Omental fat pad (tissue), 4 donors: ENCODE data around the gene TSSC4. TPM values are rescaled to one million over a fixed set of nuclear protein-coding genes. Genes with fewer than 3 reads are reported as not detected.

Experiments
- ATAC-seq: fragments of 150-250 bp; one replicate; pipeline ENCODE4 v1.9.1; 2016; ENCODE audit warnings: mild to moderate bottlenecking, moderate library complexity; ENCODE audit not compliant: low FRiP score
- DNase-seq: peaks from one replicate; pipeline ENCODE4 v3.0.0-alpha.2; 2019; ENCODE audit warnings: low spot score
- total RNA-seq, 4 donors: library from RNA; depleted of rRNA; stranded (reverse); fragments of >200 nt; gene quantifications; one replicate each; pipeline ENCODE4 v1.1.0, GENCODE V29; 2016
- TF ChIP-seq, protein P1 (sequence below), 3 donors: fragments of 450-650 bp; IDR thresholded peaks; one replicate each; pipeline ENCODE4 v1.5.1; 2016 to 2017; ENCODE audit warnings: antibody characterized with exemption in 3 of 3, mild to moderate bottlenecking in 3 of 3, moderate library complexity in 2 of 3

Gene TSSC4
- total RNA-seq, 4 donors from 2014 or later, result 29.9 to 59.7 (median 33.5) TPM

DNA sequence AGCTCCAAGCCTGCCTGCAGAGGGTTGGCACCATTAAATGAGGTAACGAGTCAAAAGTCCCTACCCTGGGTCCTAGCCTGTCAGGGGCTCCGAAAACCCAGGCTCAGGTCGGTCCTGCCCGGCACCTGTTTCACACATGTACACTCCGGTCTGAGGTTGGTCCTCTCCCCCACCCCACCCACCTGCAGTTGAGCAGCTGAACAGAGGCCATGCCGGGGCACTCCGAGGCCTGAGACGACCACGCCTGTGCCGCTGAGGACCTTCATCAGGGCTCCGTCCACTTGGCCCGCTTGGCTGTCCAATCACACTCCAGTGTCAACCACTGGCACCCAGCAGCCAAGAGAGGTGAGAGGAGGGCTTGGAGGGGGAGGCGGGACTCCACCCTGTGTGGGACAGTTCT is 1.6 kb downstream of the TSSC4 start:
- TF ChIP-seq, protein P1, sequence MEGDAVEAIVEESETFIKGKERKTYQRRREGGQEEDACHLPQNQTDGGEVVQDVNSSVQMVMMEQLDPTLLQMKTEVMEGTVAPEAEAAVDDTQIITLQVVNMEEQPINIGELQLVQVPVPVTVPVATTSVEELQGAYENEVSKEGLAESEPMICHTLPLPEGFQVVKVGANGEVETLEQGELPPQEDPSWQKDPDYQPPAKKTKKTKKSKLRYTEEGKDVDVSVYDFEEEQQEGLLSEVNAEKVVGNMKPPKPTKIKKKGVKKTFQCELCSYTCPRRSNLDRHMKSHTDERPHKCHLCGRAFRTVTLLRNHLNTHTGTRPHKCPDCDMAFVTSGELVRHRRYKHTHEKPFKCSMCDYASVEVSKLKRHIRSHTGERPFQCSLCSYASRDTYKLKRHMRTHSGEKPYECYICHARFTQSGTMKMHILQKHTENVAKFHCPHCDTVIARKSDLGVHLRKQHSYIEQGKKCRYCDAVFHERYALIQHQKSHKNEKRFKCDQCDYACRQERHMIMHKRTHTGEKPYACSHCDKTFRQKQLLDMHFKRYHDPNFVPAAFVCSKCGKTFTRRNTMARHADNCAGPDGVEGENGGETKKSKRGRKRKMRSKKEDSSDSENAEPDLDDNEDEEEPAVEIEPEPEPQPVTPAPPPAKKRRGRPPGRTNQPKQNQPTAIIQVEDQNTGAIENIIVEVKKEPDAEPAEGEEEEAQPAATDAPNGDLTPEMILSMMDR (IDR thresholded peaks at IDR 0.05), result no peak
- DNase-seq (no peak), ATAC-seq (no peak)

DNA sequence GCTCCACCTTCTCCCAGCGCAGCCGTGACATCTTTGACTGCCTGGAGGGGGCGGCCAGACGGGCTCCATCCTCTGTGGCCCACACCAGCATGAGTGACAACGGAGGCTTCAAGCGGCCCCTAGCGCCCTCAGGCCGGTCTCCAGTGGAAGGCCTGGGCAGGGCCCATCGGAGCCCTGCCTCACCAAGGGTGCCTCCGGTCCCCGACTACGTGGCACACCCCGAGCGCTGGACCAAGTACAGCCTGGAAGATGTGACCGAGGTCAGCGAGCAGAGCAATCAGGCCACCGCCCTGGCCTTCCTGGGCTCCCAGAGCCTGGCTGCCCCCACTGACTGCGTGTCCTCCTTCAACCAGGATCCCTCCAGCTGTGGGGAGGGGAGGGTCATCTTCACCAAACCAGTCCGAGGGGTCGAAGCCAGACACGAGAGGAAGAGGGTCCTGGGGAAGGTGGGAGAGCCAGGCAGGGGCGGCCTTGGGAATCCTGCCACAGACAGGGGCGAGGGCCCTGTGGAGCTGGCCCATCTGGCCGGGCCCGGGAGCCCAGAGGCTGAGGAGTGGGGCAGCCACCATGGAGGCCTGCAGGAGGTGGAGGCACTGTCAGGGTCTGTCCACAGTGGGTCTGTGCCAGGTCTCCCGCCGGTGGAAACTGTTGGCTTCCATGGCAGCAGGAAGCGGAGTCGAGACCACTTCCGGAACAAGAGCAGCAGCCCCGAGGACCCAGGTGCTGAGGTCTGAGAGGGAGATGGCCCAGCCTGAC is 2.5 kb downstream of the TSSC4 start:
- no peak for ATAC-seq
- no peak for DNase-seq
- TF ChIP-seq, protein P1 (IDR thresholded peaks at IDR 0.05), result no peak

DNA sequence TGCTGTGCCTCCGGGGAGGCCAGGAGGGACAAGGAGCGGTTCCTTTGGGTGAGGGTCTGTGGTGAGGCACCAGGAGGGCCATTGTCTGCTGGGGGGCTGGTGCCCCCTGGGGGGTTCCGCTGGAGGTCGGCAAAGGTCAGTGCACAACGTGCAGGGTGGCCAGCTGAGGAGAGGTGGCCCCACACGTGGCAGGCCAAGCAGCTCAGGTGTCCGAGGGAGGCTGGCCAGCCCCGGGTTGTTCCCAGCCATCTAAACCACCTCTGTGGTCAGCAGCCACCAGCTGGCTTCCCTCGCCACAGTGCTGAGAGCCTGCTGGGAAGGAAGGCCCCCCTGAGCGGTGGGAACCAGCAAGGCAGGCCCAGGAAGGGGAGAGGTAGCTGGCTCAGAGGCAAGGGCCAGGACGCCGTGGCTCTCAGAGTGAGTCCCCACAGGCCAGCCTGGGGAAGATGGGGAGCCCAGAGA is 4.2 kb downstream of the TSSC4 start:
- ATAC-seq, result no peak
- TF ChIP-seq, protein P1 (IDR thresholded peaks at IDR 0.05), result no peak
- no peak for DNase-seq

DNA sequence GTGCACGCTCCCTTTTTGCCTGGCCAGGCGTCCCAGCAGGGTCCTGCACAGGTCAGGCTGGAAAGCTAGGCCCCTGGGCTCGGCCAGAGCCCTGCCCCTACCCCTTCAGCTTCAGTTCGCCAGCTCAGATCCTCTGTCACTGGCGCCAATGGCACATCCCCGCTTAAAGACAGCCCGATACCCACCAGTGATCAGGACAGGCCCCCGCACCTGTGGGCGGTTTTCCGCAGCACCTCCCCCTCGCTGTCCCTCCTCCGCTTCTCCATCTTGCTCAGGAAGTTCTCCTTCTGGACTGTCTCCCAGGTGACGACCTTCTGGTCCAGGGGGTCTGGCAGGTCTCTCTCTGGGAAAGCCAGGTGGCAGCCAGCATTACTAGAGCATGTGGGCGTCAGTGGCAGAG is 5.9 kb downstream of the TSSC4 start:
- DNase-seq, result no peak
- no peak for ATAC-seq
- TF ChIP-seq, protein P1 (IDR thresholded peaks at IDR 0.05), result no peak

DNA sequence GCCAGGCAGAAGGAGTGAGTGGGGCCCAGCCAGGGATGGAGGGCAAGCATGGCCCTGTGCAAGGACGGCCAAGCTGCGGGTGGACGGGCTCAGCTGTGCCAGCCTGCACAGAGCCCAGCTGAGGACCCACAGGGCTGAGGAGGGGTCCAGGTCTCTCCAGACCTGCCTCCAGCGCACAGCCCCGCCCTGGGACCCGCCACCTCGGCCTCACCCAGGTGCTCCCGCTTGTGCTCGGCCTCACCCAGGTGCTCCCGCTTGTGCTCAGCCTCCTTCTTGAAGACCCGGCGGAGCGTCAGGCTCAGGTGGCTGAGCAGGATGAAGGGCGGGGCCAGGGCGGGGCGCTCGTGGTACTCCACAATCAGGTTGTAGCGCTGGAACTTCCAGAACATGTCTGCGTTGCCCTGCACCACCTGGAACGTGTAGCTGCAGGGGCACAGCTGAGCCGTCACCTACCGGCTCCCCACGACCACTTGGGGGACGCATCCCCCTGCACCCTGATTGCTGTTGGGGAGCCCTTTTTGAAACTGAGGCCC is 6.4 kb downstream of the TSSC4 start:
- ATAC-seq, result no peak

DNA sequence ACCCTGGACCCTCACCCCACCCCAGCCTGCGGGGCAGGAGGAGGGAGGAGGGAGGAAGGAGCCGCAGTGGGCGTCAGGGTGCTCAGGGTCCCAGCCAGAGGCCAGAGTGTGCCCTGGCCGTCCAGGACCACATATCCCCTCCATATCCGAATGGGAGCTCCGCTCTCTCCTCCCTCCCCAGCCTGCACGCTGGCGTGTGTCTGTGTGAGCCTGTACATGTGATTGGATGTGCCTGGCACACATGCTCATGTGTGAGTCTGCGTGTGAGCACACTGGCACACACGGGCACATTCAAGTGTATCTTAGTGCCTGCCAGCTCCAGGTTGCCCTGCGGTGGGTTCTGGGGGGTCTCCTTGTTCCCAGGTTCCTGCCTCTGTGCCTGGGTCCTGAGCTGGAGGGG is 8.1 kb downstream of the TSSC4 start:
- TF ChIP-seq, protein P1 (IDR thresholded peaks at IDR 0.05), result no peak
- ATAC-seq, result no peak
- no peak for DNase-seq

More for the DNA sequence above, 6.4 kb downstream of the TSSC4 start:
- TF ChIP-seq, protein P1 (IDR thresholded peaks at IDR 0.05), result no peak
- DNase-seq, result no peak

DNA sequence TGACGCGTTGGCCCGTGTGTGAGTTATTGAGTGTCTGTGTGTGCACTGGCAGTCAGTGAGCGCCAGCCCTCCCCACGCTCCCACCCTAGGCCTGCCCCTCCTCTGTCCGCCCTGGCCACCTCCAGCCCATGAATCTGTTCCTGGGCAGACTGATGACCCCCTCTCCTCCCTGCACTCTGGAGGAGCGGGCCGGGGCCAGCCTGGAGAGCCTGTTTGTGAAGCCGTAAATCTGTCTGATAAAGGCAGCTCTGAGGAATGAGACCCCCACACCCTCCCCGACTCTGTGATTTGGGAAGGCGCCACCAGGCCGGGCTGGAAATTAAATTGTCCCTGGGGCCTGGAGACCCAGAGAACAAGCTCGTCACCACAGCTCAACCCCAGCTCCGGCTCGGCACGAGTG is 8.6 kb downstream of the TSSC4 start:
- ATAC-seq (no peak), DNase-seq (no peak)
- TF ChIP-seq, protein P1 (IDR thresholded peaks at IDR 0.05), result no peak
